ENCODE measurements around the gene OCEL1. TPM values are rescaled to one million over a fixed set of nuclear protein-coding genes. Genes with fewer than 3 reads are reported as not detected.
"Not testable (repeated sequence)": the region's sequence is repeated elsewhere in the genome, so short reads cannot be mapped to it uniquely, and the experiment has no call there.

The OCEL1 gene
- total and polyA plus RNA-seq, 10 of the 15 experiments (the other 5 are each of a cell fraction or from before 2014, with no cell fraction given): 2.8 to 18.2 (median 7.4) TPM

DNA sequence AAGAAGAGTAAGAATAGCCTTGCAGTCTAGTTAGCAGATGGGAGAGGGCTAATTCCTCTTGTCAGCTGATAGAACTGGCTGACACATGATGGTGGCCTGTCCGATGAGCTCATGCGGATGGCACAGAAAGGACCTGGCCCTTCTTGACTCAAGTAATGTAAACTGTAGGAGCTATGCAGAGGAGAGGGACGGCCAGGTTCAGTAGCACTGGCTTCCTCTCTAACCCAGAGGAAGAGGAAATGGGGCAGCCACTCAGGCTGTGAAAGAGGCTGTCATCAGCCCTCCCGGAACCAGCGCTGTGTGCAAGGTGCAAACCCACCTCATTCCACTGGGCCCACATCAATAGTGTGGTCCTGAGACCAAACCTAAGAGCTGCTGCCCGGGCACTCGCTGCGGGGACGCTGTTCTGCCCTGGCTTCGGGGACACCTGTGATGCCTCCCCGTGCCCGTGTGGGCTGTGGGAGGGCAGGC, 41.6 kb upstream of the OCEL1 start:
- H2AFZ ChIP-seq (ENCODE audit: control insufficient read depth, low read depth, low read length): no peak overlapping the region
- intact Hi-C loops (cut with micrococcal nuclease; ENCODE audit: unreplicated experiment) (loop anchor here (10.0 kb wide), 1 partner anchor 120 kb away; no protein-coding TSS in a partner anchor), in situ Hi-C loops (cut with MboI) (no loop called here)
- H3K9ac ChIP-seq (ENCODE audit: control insufficient read depth, insufficient read depth, low read length): peak overlapping the region; percentile 17; the same call in 1 of the 2 replicates
- FAIRE-seq (no peak), ATAC-seq (peak; percentile 52), DNase-seq (ENCODE audit: low read depth, low spot score) (no peak)
- no peaks in the 10 kb centered on the region for H3K9me3 ChIP-seq (replicated peaks; ENCODE audit: control insufficient read depth, insufficient read depth, low read length)
- CTCF ChIA-PET: interaction anchor here (1.0 to 1.7 kb wide), 8 partner anchors 11 to 120 kb away, joined by 3 to 7 read pairs (median 4); partner anchors contain the start of genes ANKLE1, BABAM1 and MYO9B
- H3K27me3 ChIP-seq (replicated peaks in 1 of 2; ENCODE audit: control insufficient read depth in 2 of 2, insufficient read depth in 2 of 2, low read length in 1 of 2): no peaks in the 10 kb centered on the region
- WGBS (ENCODE audit: insufficient coverage, insufficient replicate concordance, low lambda C conversion rate, missing lambda C conversion rate): 24% methylated on average over 12 of the region's 12 CpGs
- no peaks in the 10 kb centered on the region for H4K20me1 ChIP-seq (ENCODE audit: control insufficient read depth, insufficient read depth)
- peak overlapping the region; percentile 87 for H3K27ac ChIP-seq (ENCODE audit: control insufficient read depth, insufficient read depth)
- BruUV-seq (replicated peaks): no TSS peak
- SMC1A ChIA-PET (ENCODE audit: uncharacterized antibody, unreplicated experiment): interaction anchor here (0.6 to 1.6 kb wide), 12 partner anchors 14 to 420 kb away, joined by 3 to 5 read pairs (median 3); no protein-coding TSS in a partner anchor
- H3K36me3 ChIP-seq (ENCODE audit: control insufficient read depth in 2 of 2, insufficient read depth in 2 of 2, low read length in 1 of 2): peaks cover 24 to 33% of the 10 kb centered on the region in 2 experiments; a peak in 3 of 4 replicates
- H3K4me2 ChIP-seq (ENCODE audit: control insufficient read depth, insufficient read depth): no peak overlapping the region; the same call in 1 of the 2 replicates
- RAD21 ChIA-PET (ENCODE audit: unreplicated experiment): interaction anchor here (0.9 to 2.1 kb wide), 10 partner anchors 14 to 470 kb away, joined by 3 to 12 read pairs (median 5); partner anchors contain the start of gene BABAM1
- TF ChIP-seq RAD21 (IDR thresholded peaks at IDR 0.05; ENCODE audit: insufficient read depth, low read depth, low read length) (no peak), SPI1 (IDR thresholded peaks at IDR 0.05; ENCODE audit: borderline replicate concordance, insufficient read depth, low read depth, low read length) (0 out of 2 replicates have a peak, but pooled peaks have one; percentile 19), POLR2A (IDR thresholded peaks at IDR 0.05; ENCODE audit: low read depth, low read length) (peak; percentile 51), POLR2AphosphoS5 (IDR thresholded peaks at IDR 0.05; ENCODE audit: low read length) (peak; percentile 25)
- no peak overlapping the region for H3K4me3 ChIP-seq
- H3K4me1 ChIP-seq (ENCODE audit: control insufficient read depth, insufficient read depth, low read length): peaks cover 24% of the 10 kb centered on the region
- POLR2A ChIA-PET: interaction anchor here (0.7 to 1.4 kb wide), 4 partner anchors 31 to 106 kb away, joined by 3 to 9 read pairs (median 4); partner anchors contain the start of gene USE1
- H3K79me2 ChIP-seq (ENCODE audit: control insufficient read depth, insufficient read depth, low read length): no peaks in the 10 kb centered on the region

DNA sequence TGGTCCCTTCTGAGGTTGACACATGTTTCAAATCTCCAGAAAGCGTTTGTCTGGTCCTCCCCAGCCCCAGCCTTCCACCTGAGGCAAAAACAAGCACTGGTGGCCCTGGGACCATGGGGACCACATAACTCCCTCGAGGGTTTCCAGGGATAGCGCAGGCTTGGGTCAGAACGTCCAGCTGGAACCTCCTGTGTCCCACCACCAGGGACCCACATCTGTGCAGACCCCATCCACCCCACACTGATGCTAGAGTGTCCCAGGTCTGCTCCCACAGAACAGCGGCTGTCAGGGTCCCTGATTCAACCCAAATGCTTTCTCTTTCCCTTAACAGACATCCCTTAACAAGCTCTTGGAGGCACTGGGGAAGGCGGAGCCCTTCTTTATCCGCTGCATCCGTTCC, 40.4 kb upstream of the OCEL1 start:
- Histone ChIP-seq H3K27ac (ENCODE audit: control insufficient read depth, insufficient read depth) (no peak overlapping the region), H3K9ac (ENCODE audit: control insufficient read depth, insufficient read depth, low read length) (no peak overlapping the region), H3K4me3 (no peak overlapping the region), H3K4me2 (ENCODE audit: control insufficient read depth, insufficient read depth) (no peak overlapping the region), H3K36me3 (ENCODE audit: control insufficient read depth in 2 of 2, insufficient read depth in 2 of 2, low read length in 1 of 2) (peaks cover 27 to 33% of the 10 kb centered on the region in 2 experiments; a peak in 3 of 4 replicates), H3K79me2 (ENCODE audit: control insufficient read depth, insufficient read depth, low read length) (no peaks in the 10 kb centered on the region), H4K20me1 (ENCODE audit: control insufficient read depth, insufficient read depth) (no peaks in the 10 kb centered on the region), H2AFZ (ENCODE audit: control insufficient read depth, low read depth, low read length) (no peak overlapping the region), H3K4me1 (ENCODE audit: control insufficient read depth, insufficient read depth, low read length) (peaks cover 24% of the 10 kb centered on the region), H3K9me3 (replicated peaks; ENCODE audit: control insufficient read depth, insufficient read depth, low read length) (no peaks in the 10 kb centered on the region), H3K27me3 (replicated peaks in 1 of 2; ENCODE audit: control insufficient read depth in 2 of 2, insufficient read depth in 2 of 2, low read length in 1 of 2) (no peaks in the 10 kb centered on the region)
- 86% methylated on average over 8 of the region's 8 CpGs for WGBS (ENCODE audit: insufficient coverage, insufficient replicate concordance, low lambda C conversion rate, missing lambda C conversion rate)
- SMC1A ChIA-PET (ENCODE audit: uncharacterized antibody, unreplicated experiment): no interaction called here
- in situ Hi-C loops (cut with MboI) (no loop called here), intact Hi-C loops (cut with micrococcal nuclease; ENCODE audit: unreplicated experiment) (loop anchor here (10.0 kb wide), 1 partner anchor 121 kb away; no protein-coding TSS in a partner anchor)
- TF ChIP-seq TBL1XR1 (IDR thresholded peaks at IDR 0.05; ENCODE audit: low read depth, low read length) (no peak), POLR2A (IDR thresholded peaks at IDR 0.05; ENCODE audit: low read depth, low read length) (peak; percentile 46), POLR2AphosphoS5 (IDR thresholded peaks at IDR 0.05; ENCODE audit: low read length) (0 out of 2 replicates have a peak, but pooled peaks have one; percentile 54)
- POLR2A ChIA-PET: interaction anchor here (0.5 kb wide), 1 partner anchor 68 kb away, joined by 8 read pairs; no protein-coding TSS in a partner anchor
- DNase-seq (ENCODE audit: low read depth, low spot score) (no peak), ATAC-seq (no peak), FAIRE-seq (no peak)
- no TSS peak for BruUV-seq (replicated peaks)
- CTCF ChIA-PET: interaction anchor here (0.6 to 1.2 kb wide), 2 partner anchors 98 to 122 kb away, joined by 3 read pairs; no protein-coding TSS in a partner anchor
- RAD21 ChIA-PET (ENCODE audit: unreplicated experiment): no interaction called here

DNA sequence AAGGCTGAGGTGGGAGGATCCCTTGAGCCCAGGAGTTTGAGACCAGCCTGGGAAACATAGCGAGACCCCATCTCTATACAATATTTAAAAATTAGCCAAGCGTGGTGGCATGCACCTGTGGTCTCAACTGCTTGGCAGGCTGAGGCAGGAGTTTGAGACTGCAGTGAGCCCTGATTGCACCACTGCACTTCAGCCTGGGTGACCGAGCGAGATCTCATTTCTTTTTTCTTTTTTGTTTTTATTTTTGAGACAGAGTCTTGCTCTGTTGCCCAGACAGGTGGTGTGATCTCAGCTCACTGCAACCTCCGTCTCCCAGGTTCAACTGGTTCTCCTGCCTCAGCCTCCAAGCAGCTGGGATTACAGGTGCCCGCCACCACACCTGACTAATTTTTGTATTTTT, 34.3 kb upstream of the OCEL1 start:
- H3K4me1 ChIP-seq (ENCODE audit: control insufficient read depth, insufficient read depth, low read length); H4K20me1 ChIP-seq (ENCODE audit: control insufficient read depth, insufficient read depth); H2AFZ ChIP-seq (ENCODE audit: control insufficient read depth, low read depth, low read length); H3K79me2 ChIP-seq (ENCODE audit: control insufficient read depth, insufficient read depth, low read length); H3K9me3 ChIP-seq (replicated peaks; ENCODE audit: control insufficient read depth, insufficient read depth, low read length); SMC1A ChIA-PET (ENCODE audit: uncharacterized antibody, unreplicated experiment); H3K27me3 ChIP-seq (replicated peaks in 1 of 2; ENCODE audit: control insufficient read depth in 2 of 2, insufficient read depth in 2 of 2, low read length in 1 of 2); H3K9ac ChIP-seq (ENCODE audit: control insufficient read depth, insufficient read depth, low read length); RAD21 ChIA-PET (ENCODE audit: unreplicated experiment); ATAC-seq; intact Hi-C loops (cut with micrococcal nuclease; ENCODE audit: unreplicated experiment); H3K27ac ChIP-seq (ENCODE audit: control insufficient read depth, insufficient read depth); CTCF ChIA-PET; BruUV-seq (replicated peaks); DNase-seq (ENCODE audit: low read depth, low spot score); in situ Hi-C loops (cut with MboI); H3K4me2 ChIP-seq (ENCODE audit: control insufficient read depth, insufficient read depth); H3K4me3 ChIP-seq; FAIRE-seq: not testable (repeated sequence)
- POLR2A ChIA-PET: interaction anchor here (0.6 kb wide), 2 partner anchors 10 to 14 kb away, joined by 5 to 6 read pairs; no protein-coding TSS in a partner anchor
- H3K36me3 ChIP-seq (ENCODE audit: control insufficient read depth in 2 of 2, insufficient read depth in 2 of 2, low read length in 1 of 2): peaks cover 24 to 39% of the 10 kb centered on the region in 2 experiments; a peak in 3 of 4 replicates
- WGBS (ENCODE audit: insufficient coverage, insufficient replicate concordance, low lambda C conversion rate, missing lambda C conversion rate): 54% methylated on average over 6 of the region's 6 CpGs
